ENCODE data around the gene LRP1B. TPM values are rescaled to one million over a fixed set of nuclear protein-coding genes. Genes with fewer than 3 reads are reported as not detected.

The LRP1B gene
- polyA plus RNA-seq, 2 of the 4 experiments (the other 2 are of a cell fraction) = 0.03 TPM; not detected in 1

- TF ChIP-seq NR3C1 (IDR thresholded peaks at IDR 0.05) (no peak), BHLHE40 (IDR thresholded peaks at IDR 0.05; ENCODE audit: low read depth, low read length) (no peak), KDM5A (IDR thresholded peaks at IDR 0.05) (no peak), HOXB13 (CRISPR knock-in tag; IDR thresholded peaks at IDR 0.05; ENCODE audit: low read depth) (no peak), CHD4 (IDR thresholded peaks at IDR 0.05; ENCODE audit: borderline replicate concordance) (no peak), RCOR1 (IDR thresholded peaks at IDR 0.05; ENCODE audit: low read depth, low read length) (no peak), JUNB (IDR thresholded peaks at IDR 0.05) (no peak), CHD2 (IDR thresholded peaks at IDR 0.05; ENCODE audit: low read length, partially characterized antibody) (no peak), PHF8 (IDR thresholded peaks at IDR 0.05; ENCODE audit: borderline replicate concordance, low read depth) (no peak), EP300 (IDR thresholded peaks at IDR 0.05) (no peak), CBX2 (IDR thresholded peaks at IDR 0.05; ENCODE audit: borderline replicate concordance, low read depth) (no peak), HOXB5 (CRISPR knock-in tag; IDR thresholded peaks at IDR 0.05) (no peak), CBX8 (IDR thresholded peaks at IDR 0.05) (no peak)
- Histone ChIP-seq H3K27ac (no peak overlapping the region), H3K9me3 (no peaks in the 10 kb centered on the region), H3K4me1 (peaks cover 2% of the 10 kb centered on the region), H3K4me3 (no peak overlapping the region), H3K4me2 (no peak overlapping the region)
- no peak for DNase-seq (ENCODE audit: low read depth in 1 of 2, low spot score in 1 of 2)
- no peak for ATAC-seq
- ChIA-PET CTCF (no interaction called here), POLR2A (no interaction called here)
- FAIRE-seq = no peak
These were observed 607.6 kb downstream of the LRP1B start for GRCh38 chr2:141523199-141523598.

GRCh38 chr2:141522702-141523101, 608.1 kb downstream of the LRP1B start:
- no peak for FAIRE-seq
- no peak for DNase-seq (ENCODE audit: low read depth in 1 of 2, low spot score in 1 of 2)
- no peak overlapping the region for H3K4me2 ChIP-seq
- H3K9me3 ChIP-seq = no peaks in the 10 kb centered on the region
- CTCF ChIA-PET = no interaction called here
- WGBS (ENCODE audit: missing lambda C conversion rate) = 30% methylated on average over 1 of the region's 1 CpG
- POLR2A ChIA-PET = no interaction called here
- no peak for ATAC-seq
- no peak overlapping the region for H3K27ac ChIP-seq
- H3K4me3 ChIP-seq = no peak overlapping the region
- H3K4me1 ChIP-seq = peaks cover 5% of the 10 kb centered on the region
- no peak for TF ChIP-seq USF2 (IDR thresholded peaks at IDR 0.05)
- TF ChIP-seq CEBPB (IDR thresholded peaks at IDR 0.05) = no peak
- TF ChIP-seq HOXB13 (CRISPR knock-in tag; IDR thresholded peaks at IDR 0.05; ENCODE audit: low read depth) = no peak
- no peak for TF ChIP-seq NFE2L2 (conservative IDR thresholded peaks at IDR 0.05; ENCODE audit: low read length)
- no peak for TF ChIP-seq MYC (IDR thresholded peaks at IDR 0.05; ENCODE audit: borderline replicate concordance, low read length)
- TF ChIP-seq CHD2 (IDR thresholded peaks at IDR 0.05; ENCODE audit: low read length, partially characterized antibody) = no peak
- no peak for TF ChIP-seq CBX8 (IDR thresholded peaks at IDR 0.05)
- no peak for TF ChIP-seq HOXA7 (CRISPR knock-in tag; IDR thresholded peaks at IDR 0.05)
- TF ChIP-seq CTCF (IDR thresholded peaks at IDR 0.05) = no peak
- TF ChIP-seq RARB (CRISPR knock-in tag; IDR thresholded peaks at IDR 0.05) = no peak
- TF ChIP-seq HES2 (IDR thresholded peaks at IDR 0.05) = no peak
- no peak for TF ChIP-seq EP300 (IDR thresholded peaks at IDR 0.05)

- FAIRE-seq (no peak), ATAC-seq (no peak), DNase-seq (ENCODE audit: low read depth in 1 of 2, low spot score in 1 of 2) (no peak)
- Histone ChIP-seq H3K27ac (no peak overlapping the region), H3K9me3 (no peaks in the 10 kb centered on the region), H3K4me1 (peaks cover 9% of the 10 kb centered on the region), H3K4me2 (no peak overlapping the region), H3K4me3 (no peak overlapping the region)
- 70% methylated on average over 3 of the region's 3 CpGs for WGBS (ENCODE audit: missing lambda C conversion rate)
- ChIA-PET POLR2A (no interaction called here), CTCF (no interaction called here)
- TF ChIP-seq MAFK (IDR thresholded peaks at IDR 0.05; ENCODE audit: partially characterized antibody) (no peak), HES2 (IDR thresholded peaks at IDR 0.05) (no peak), USF2 (IDR thresholded peaks at IDR 0.05) (no peak), MYC (IDR thresholded peaks at IDR 0.05; ENCODE audit: borderline replicate concordance, low read length) (no peak), TP53 (CRISPR knock-in tag; IDR thresholded peaks at IDR 0.05) (no peak), CBX2 (IDR thresholded peaks at IDR 0.05; ENCODE audit: borderline replicate concordance, low read depth) (no peak), HOXA7 (CRISPR knock-in tag; IDR thresholded peaks at IDR 0.05) (no peak), ATOH8 (CRISPR knock-in tag; IDR thresholded peaks at IDR 0.05; ENCODE audit: low read depth) (no peak), MAX (IDR thresholded peaks at IDR 0.05) (no peak), ZFP36 (IDR thresholded peaks at IDR 0.05; ENCODE audit: borderline replicate concordance, partially characterized antibody) (no peak), CHD4 (IDR thresholded peaks at IDR 0.05; ENCODE audit: borderline replicate concordance) (no peak), ZSCAN20 (CRISPR knock-in tag; IDR thresholded peaks at IDR 0.05) (no peak), FOSL2 (IDR thresholded peaks at IDR 0.05) (no peak), FOSL2 (CRISPR knock-in tag; IDR thresholded peaks at IDR 0.05) (no peak)
These were observed 608.8 kb downstream of the LRP1B start for GRCh38 chr2:141522048-141522447.

Measured in A549 (cell line).